Fibroblast of pulmonary artery (primary cell): ENCODE measurements around the gene TRMT44.
A peak's percentile ranks its signal among the peaks of the same experiment; 100 is the strongest.

Experiments used
- DNase-seq: peaks from one replicate; pipeline ENCODE4 v3.0.0-alpha.2; 2010; ENCODE audit warnings: low read depth
- H3K4me3 ChIP-seq: replicated peaks from 2 replicates; pipeline ENCODE4 v1.5.1; 2011; ENCODE audit warnings: low read depth, mild to moderate bottlenecking, control low read depth, low read length, moderate library complexity
- TF ChIP-seq, protein P1 (sequence below): IDR thresholded peaks from 2 replicates; pipeline ENCODE4 v1.5.1; 2011; ENCODE audit warnings: mild to moderate bottlenecking, control low read depth, low read length, inconsistent platforms; ENCODE audit errors: missing control alignments

TRMT44 gene, protein sequence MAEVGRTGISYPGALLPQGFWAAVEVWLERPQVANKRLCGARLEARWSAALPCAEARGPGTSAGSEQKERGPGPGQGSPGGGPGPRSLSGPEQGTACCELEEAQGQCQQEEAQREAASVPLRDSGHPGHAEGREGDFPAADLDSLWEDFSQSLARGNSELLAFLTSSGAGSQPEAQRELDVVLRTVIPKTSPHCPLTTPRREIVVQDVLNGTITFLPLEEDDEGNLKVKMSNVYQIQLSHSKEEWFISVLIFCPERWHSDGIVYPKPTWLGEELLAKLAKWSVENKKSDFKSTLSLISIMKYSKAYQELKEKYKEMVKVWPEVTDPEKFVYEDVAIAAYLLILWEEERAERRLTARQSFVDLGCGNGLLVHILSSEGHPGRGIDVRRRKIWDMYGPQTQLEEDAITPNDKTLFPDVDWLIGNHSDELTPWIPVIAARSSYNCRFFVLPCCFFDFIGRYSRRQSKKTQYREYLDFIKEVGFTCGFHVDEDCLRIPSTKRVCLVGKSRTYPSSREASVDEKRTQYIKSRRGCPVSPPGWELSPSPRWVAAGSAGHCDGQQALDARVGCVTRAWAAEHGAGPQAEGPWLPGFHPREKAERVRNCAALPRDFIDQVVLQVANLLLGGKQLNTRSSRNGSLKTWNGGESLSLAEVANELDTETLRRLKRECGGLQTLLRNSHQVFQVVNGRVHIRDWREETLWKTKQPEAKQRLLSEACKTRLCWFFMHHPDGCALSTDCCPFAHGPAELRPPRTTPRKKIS

DNA sequence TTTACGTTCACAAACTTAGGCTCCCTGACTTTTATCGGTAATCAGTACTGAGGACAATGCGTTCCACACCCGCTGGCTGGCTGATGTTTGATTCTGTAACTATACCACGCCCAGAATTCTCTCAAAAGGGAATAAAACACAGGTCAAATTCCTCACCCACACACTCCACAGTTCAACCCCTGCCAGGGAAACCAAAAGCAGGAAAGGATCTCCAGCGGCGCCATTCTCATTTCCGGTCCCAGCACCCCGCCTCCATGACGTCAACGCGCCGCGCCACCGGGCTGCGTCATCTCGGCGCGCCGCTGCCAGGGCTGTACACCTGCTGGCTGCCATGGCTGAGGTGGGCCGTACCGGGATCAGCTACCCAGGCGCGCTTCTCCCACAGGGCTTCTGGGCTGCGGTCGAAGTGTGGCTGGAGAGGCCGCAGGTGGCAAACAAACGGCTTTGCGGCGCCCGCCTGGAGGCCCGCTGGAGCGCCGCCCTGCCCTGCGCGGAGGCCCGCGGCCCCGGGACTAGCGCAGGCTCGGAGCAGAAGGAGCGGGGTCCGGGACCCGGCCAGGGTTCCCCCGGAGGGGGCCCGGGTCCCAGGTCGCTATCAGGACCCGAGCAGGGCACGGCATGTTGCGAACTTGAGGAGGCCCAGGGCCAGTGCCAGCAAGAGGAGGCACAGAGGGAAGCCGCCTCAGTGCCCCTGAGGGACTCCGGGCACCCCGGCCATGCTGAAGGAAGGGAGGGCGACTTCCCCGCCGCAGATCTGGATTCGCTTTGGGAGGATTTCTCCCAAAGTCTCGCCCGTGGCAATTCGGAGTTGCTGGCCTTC is at the start of gene TRMT44, which contains the start of gene ACOX3:
TRMT44 (plus strand) TSS at position 286 of the 820 bp plus-strand sequence; CDS start at position 332, 46 bp downstream.
ACOX3 (minus strand) TSS at position 232 of the 820 bp plus-strand sequence. CDS start 24,202 bp downstream, outside the sequence.
- TF ChIP-seq, protein P1, sequence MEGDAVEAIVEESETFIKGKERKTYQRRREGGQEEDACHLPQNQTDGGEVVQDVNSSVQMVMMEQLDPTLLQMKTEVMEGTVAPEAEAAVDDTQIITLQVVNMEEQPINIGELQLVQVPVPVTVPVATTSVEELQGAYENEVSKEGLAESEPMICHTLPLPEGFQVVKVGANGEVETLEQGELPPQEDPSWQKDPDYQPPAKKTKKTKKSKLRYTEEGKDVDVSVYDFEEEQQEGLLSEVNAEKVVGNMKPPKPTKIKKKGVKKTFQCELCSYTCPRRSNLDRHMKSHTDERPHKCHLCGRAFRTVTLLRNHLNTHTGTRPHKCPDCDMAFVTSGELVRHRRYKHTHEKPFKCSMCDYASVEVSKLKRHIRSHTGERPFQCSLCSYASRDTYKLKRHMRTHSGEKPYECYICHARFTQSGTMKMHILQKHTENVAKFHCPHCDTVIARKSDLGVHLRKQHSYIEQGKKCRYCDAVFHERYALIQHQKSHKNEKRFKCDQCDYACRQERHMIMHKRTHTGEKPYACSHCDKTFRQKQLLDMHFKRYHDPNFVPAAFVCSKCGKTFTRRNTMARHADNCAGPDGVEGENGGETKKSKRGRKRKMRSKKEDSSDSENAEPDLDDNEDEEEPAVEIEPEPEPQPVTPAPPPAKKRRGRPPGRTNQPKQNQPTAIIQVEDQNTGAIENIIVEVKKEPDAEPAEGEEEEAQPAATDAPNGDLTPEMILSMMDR, result no peak
- peak within 1 kb of the TSS; percentile 96 for H3K4me3 ChIP-seq
- peak; percentile 94 for DNase-seq

DNA sequence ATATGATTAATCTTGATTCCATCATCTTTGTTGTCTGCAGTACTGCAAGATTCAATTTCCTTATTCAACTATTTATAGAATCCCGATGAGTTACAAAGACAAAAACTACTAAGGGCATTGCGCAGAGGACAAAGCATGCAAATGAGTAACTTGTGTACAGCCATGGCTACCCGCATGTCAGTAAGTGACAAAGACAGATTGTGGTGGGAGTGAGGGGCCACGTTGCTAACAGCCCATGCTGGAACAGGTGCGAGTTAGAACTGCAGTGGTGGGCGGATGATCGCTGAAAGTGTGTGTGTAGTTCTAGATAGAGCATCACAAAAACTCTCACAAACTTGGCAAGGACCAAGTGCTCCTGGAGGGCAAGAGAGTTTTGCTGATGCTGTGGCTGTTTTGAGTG is 49.5 kb upstream of the TRMT44 start:
- DNase-seq, result no peak
- H3K4me3 ChIP-seq, result no peak overlapping the region
- TF ChIP-seq, protein P1, result no peak

DNA sequence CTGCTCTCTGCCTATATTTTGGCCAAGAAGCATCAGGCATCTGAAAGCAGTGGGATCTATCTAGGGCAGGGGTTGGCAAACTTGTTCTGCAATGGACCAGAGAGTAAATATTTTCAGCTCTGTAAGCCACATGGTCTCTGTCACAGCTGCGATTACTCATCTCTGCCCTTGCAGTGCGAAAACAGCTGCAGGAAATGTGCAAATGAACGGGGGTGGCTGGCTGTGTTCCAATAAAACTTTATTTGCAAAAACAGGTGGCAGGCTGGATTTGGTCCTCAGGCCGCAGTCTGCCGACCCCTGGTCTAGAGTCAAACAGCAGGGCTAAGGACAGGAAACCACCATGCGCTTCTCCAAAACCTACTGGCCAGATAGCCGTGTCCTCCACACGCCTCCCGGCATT is 48.6 kb upstream of the TRMT44 start:
- TF ChIP-seq, protein P1, result no peak
- peak; percentile 93 for DNase-seq
- no peak overlapping the region for H3K4me3 ChIP-seq

DNA sequence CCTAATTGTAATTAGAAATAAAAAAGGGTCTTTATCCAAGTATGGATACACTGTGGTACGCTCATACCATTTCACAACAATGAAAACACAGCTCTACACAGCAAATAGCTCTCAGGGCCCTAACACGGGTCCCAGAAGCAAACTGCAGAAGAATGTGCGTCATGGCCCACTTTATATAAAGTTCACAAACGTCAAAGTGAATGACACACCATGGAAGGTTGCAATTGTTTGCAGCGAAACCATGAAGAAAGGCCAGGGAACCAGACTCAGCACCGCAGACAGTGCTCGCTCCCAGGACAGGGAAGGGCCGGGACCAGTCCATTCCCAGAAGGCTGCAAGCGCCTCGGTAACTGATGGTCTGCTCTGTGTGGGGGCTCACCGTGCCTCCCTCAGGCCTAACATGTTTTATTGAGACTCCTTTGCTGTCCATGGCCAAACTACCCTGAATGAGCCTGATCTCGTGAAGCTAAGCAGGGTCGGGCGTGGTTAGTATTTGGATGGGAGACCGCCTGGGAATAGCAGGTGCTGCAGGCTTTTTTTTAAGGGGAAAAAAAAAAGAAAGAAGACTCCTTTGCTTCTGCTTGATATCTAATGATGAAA is 47.9 kb upstream of the TRMT44 start:
- TF ChIP-seq, protein P1, result no peak
- no peak for DNase-seq

DNA sequence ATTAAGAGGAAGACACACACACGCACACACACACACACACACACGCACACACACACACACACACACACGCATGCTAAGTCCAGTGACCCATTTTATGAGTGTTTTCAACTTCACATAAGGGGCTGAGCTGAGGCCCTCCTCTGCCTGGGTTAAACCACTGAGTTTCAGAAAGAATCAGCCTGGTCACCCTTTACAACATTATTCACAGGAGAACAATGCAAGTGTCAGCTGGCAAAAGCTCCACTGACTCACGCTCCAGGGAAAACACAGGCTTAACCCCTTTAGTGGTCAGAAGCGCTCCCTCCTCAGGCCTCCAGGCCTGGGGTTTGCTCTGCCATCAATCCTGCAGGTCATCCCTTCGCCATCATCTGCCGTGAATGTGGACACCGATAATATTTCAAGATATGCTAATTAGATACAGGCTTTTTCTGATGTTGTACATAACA is 47.0 kb upstream of the TRMT44 start:
- peak; percentile 97 for DNase-seq
- TF ChIP-seq, protein P1, result peak; percentile 39
- no peak overlapping the region for H3K4me3 ChIP-seq

More for the DNA sequence above, 47.9 kb upstream of the TRMT44 start:
- no peak overlapping the region for H3K4me3 ChIP-seq

DNA sequence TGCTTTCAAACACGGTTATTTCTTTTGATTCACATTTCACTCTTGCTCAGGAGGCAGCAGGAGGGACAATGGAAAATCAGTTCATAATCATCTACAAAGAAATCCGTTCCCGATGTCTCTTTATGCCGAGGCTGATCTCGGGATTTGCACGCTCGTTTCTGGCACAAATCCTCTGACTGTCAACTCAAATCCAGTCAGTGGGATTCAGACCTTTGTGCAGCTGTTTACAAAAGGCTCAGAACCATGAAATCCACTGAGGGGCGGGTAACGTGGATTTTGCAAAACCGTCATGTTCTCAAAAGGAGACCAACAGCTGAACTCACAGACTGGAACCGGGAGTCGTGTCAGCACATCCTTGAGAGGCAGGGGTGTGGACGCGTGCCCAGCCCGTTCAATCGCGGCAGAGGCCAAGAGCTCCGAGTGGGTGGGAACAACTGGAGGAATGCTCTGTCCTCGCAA is 46.5 kb upstream of the TRMT44 start:
- TF ChIP-seq, protein P1, result no peak
- peak; percentile 68 for DNase-seq
- no peak overlapping the region for H3K4me3 ChIP-seq
